DMS 273 (cell line): ENCODE results near the gene RSPH1.

Source experiments
- DNase-seq: peaks from one replicate; lab custom pipeline; 2025; ENCODE audit not compliant: unreplicated experiment; lab: John Stamatoyannopoulos, UW

RSPH1 gene

GRCh38 chr21:42513985-42514882 is 18.2 kb upstream of the RSPH1 start:
- peak; percentile 54 for DNase-seq

- DNase-seq = peak; percentile 59
These were observed 17.3 kb upstream of the RSPH1 start, which contains the start of gene SLC37A1 for GRCh38 chr21:42513151-42513984. SLC37A1 (plus strand) TSS chr21:42513852; CDS start chr21:42518455, 4,603 bp downstream.

GRCh38 chr21:42512346-42513034 is 16.5 kb upstream of the RSPH1 start:
- no peak for DNase-seq

- DNase-seq = no peak
These were observed 13.2 kb upstream of the RSPH1 start for GRCh38 chr21:42509244-42509643.

GRCh38 chr21:42508371-42508770 is 12.3 kb upstream of the RSPH1 start:
- no peak for DNase-seq

- DNase-seq = no peak
These were observed 11.4 kb upstream of the RSPH1 start for GRCh38 chr21:42507418-42507817.

- no peak for DNase-seq
These were observed 9.2 kb upstream of the RSPH1 start for GRCh38 chr21:42505090-42505726.

- no peak for DNase-seq
These were observed 7.7 kb upstream of the RSPH1 start for GRCh38 chr21:42503711-42504110.

- no peak for DNase-seq
These were observed 4.7 kb upstream of the RSPH1 start for GRCh38 chr21:42500736-42501135.

- no peak for DNase-seq
These were observed 4.2 kb upstream of the RSPH1 start for GRCh38 chr21:42500225-42500624.

GRCh38 chr21:42499444-42500112 is 3.6 kb upstream of the RSPH1 start:
- DNase-seq = peak; percentile 25

- no peak for DNase-seq
These were observed 2.0 kb upstream of the RSPH1 start for GRCh38 chr21:42498012-42498411.

- peak; percentile 39 for DNase-seq
These were observed 797 bp upstream of the RSPH1 start for GRCh38 chr21:42496839-42497202.

- DNase-seq = peak; percentile 70
These were observed 282 bp downstream of the RSPH1 start for GRCh38 chr21:42495765-42496119.

GRCh38 chr21:42495027-42495426 is 997 bp downstream of the RSPH1 start:
- DNase-seq = no peak

- no peak for DNase-seq
These were observed 2.6 kb downstream of the RSPH1 start for GRCh38 chr21:42493109-42494060.

GRCh38 chr21:42492201-42492600 is 3.8 kb downstream of the RSPH1 start:
- DNase-seq = no peak

GRCh38 chr21:42491328-42491727 is 4.7 kb downstream of the RSPH1 start:
- DNase-seq = no peak

GRCh38 chr21:42490720-42491119 is 5.3 kb downstream of the RSPH1 start:
- DNase-seq = no peak
